K562 (cell line): ENCODE measurements around the gene PRR30. TPM values are rescaled to one million over a fixed set of nuclear protein-coding genes. Genes with fewer than 3 reads are reported as not detected.

Experiments
- ARID2 ChIP-seq: fragments of 450-650 bp; IDR thresholded peaks from 2 replicates; pipeline ENCODE4 v1.6.1; 2017; ENCODE audit warnings: antibody characterized with exemption, mild to moderate bottlenecking
- CTCF ChIP-seq, 3 experiments: IDR thresholded peaks in 2 of 3; conservative IDR thresholded peaks in 1 of 3; 2 replicates each; pipeline ENCODE4 v1.5.1; 2011 to 2012; ENCODE audit warnings: low read length in 3 of 3, mild to moderate bottlenecking in 3 of 3, control low read depth in 2 of 3, improper control_type of control experiment in 1 of 3, inconsistent platforms in 1 of 3, low read depth in 1 of 3, mixed read lengths in 1 of 3, moderate library complexity in 1 of 3; ENCODE audit not compliant: insufficient read depth in 2 of 3
- DNMT1 ChIP-seq: fragments of 450-650 bp; IDR thresholded peaks from 2 replicates; pipeline ENCODE4 v1.6.1; 2016; ENCODE audit warnings: antibody characterized with exemption, mild to moderate bottlenecking
- E2F3 ChIP-seq: fragments of 250-450 bp; sonication (Bioruptor Pico); IDR thresholded peaks from 2 replicates; pipeline ENCODE4 v1.4.0; 2020; ENCODE audit warnings: mild to moderate bottlenecking
- FOXM1 ChIP-seq, 2 experiments: fragments of 450-650 bp in 1 of 2; sonication (generic) in 1 of 2; formaldehyde crosslinking in 1 of 2; IDR thresholded peaks; 2 replicates each; pipeline versions ENCODE4 v1.6.1 to v1.9.0; 2017 to 2022; ENCODE audit warnings: low read depth in 2 of 2, mild to moderate bottlenecking in 2 of 2, missing genetic modification reagents in 1 of 2, moderate library complexity in 1 of 2
- HDAC2 ChIP-seq: fragments of 450-650 bp; IDR thresholded peaks from 2 replicates; pipeline ENCODE4 v1.6.1; 2016; ENCODE audit warnings: mild to moderate bottlenecking
- HNRNPLL ChIP-seq: fragments of 200-400 bp; formaldehyde crosslinking; IDR thresholded peaks from 2 replicates; pipeline ENCODE4 v1.6.1; 2017; ENCODE audit warnings: low read length, low read depth, mild to moderate bottlenecking; ENCODE audit not compliant: poor library complexity, severe bottlenecking
- MYC ChIP-seq, 2 experiments: fragments of 250-450 bp in 1 of 2; sonication (Bioruptor Pico) in 1 of 2; IDR thresholded peaks; 2 replicates each; pipeline versions ENCODE4 v1.5.1 to v1.6.1; 2012 to 2021; ENCODE audit warnings: low read depth in 2 of 2, borderline replicate concordance in 1 of 2, improper control_type of control experiment in 1 of 2, low read length in 1 of 2, mild to moderate bottlenecking in 1 of 2, moderate library complexity in 1 of 2
- MYNN ChIP-seq, 2 experiments: sonication (generic); formaldehyde crosslinking in 1 of 2; IDR thresholded peaks; 2 replicates each; pipeline versions ENCODE4 v1.5.0 to v1.6.1; 2016 to 2020; ENCODE audit warnings: antibody characterized with exemption in 1 of 2, missing genetic modification reagents in 1 of 2
- PRDM10 ChIP-seq: fragments of 450-650 bp; IDR thresholded peaks from 2 replicates; pipeline ENCODE4 v1.6.1; 2018; ENCODE audit not compliant: partially characterized antibody
- RBM17 ChIP-seq: fragments of 200-400 bp; formaldehyde crosslinking; IDR thresholded peaks from 2 replicates; pipeline ENCODE4 v1.6.1; 2017; ENCODE audit warnings: low read depth, mild to moderate bottlenecking, low read length, borderline replicate concordance
- RBM34 ChIP-seq: fragments of 200-400 bp; formaldehyde crosslinking; IDR thresholded peaks from 2 replicates; pipeline ENCODE4 v1.6.1; 2018; ENCODE audit warnings: low read length, borderline replicate concordance; ENCODE audit not compliant: insufficient read depth
- RFX7 ChIP-seq: fragments of 250-450 bp; sonication (Bioruptor Pico); IDR thresholded peaks from 2 replicates; pipeline ENCODE4 v1.5.1; 2021; ENCODE audit warnings: mild to moderate bottlenecking
- SNIP1 ChIP-seq: fragments of 450-650 bp; IDR thresholded peaks from 2 replicates; pipeline ENCODE4 v1.7.1; 2017; ENCODE audit warnings: low read depth, mild to moderate bottlenecking
- SNRNP70 ChIP-seq: fragments of 200-400 bp; formaldehyde crosslinking; optimal IDR thresholded peaks from 2 replicates; pipeline ENCODE3; 2017; ENCODE audit warnings: low read depth, low read length
- U2AF2 ChIP-seq: fragments of 200-400 bp; formaldehyde crosslinking; optimal IDR thresholded peaks from 2 replicates; pipeline ENCODE3; 2017; ENCODE audit warnings: low read depth, mild to moderate bottlenecking, low read length
- USF2 ChIP-seq: sonication (generic); formaldehyde crosslinking; IDR thresholded peaks from 2 replicates; pipeline ENCODE4 v1.5.0; 2020; ENCODE audit warnings: missing genetic modification reagents
- ZEB2 ChIP-seq: fragments of 450-650 bp; IDR thresholded peaks from 2 replicates; pipeline ENCODE4 v1.6.1; 2016
- ZNF165 ChIP-seq: fragments of 250-450 bp; sonication (Bioruptor Pico); IDR thresholded peaks from 2 replicates; pipeline ENCODE4 v1.4.0; 2020; ENCODE audit warnings: borderline replicate concordance
- ZNF174 ChIP-seq: fragments of 250-450 bp; sonication (Bioruptor Pico); IDR thresholded peaks from 2 replicates; pipeline ENCODE4 v1.4.0; 2020; ENCODE audit warnings: mild to moderate bottlenecking
- ZNF253 ChIP-seq: fragments of 250-450 bp; sonication (Bioruptor Pico); conservative IDR thresholded peaks from 2 replicates; pipeline ENCODE4 v1.6.1; 2021; ENCODE audit warnings: mild to moderate bottlenecking
- polyA plus RNA-seq, 8 experiments: library from polyadenylated mRNA; depleted of rRNA in 4 of 8; stranded (reverse) in 5 of 8; unstranded in 3 of 8; fragments of >200 nt; fragmentation: Nextera tagmentation in 2 of 8; fragmentation: Illumina TruSeq in 1 of 8; extraction: Ambion mirVana in 2 of 8; extraction: Trizol in 1 of 8; gene quantifications; 2 replicates each; pipeline versions ENCODE4 v1.2.1 to v1.2.3, GENCODE V29; 2011 to 2014; ENCODE audit warnings: inconsistent platforms in 1 of 8, missing spikeins in 1 of 8
- total RNA-seq, 7 experiments: library from RNA; depleted of rRNA in 6 of 7; stranded (reverse); fragments of >200 nt in 6 of 7; fragmentation: Illumina TruSeq in 2 of 7; extraction: Trizol in 2 of 7; gene quantifications; 2 replicates each; pipeline versions ENCODE4 v1.2.1 to v1.2.3, GENCODE V29; 2011 to 2021; ENCODE audit warnings: low replicate concordance in 1 of 7

The PRR30 gene
- total and polyA plus RNA-seq, 9 of the 15 experiments (the other 6 are each of a cell fraction or from before 2014, with no cell fraction given), result not detected

DNA sequence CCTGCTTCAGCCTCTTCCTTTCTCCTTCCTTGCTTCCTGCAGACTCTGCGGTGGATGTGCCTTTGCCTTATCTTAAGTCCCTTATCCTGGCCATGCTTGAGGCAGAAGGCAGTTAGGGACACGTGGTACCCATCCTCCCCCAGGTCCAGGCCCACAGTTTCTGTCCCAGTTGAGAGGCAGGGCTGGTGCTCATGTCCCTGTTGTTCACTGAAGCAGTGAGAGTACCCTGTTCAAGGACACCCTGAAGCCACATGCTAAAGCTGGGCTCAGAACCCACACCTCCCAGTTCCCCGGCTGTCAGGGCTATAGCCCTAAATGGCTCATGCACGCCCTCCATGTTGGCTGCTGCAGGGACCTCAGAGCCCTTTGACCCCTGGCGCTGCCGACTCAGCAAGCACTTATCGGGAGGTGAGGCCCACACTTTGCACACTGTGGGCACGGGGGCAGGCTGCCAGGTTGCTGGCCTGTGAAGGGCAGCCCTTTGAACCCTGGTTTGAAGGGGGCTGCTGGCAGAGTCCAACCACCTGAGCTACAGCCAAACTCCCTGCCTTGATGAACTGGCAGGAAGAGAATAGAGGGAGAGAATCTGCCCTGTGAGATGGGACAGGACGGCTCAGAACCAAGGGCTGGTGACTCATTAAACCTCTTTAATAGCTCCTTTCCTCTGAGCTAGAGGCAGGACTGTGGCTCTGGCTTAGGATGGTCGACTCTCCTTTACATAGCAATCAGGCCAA lies 46.3 kb downstream of the PRR30 start (continued):
- TF ChIP-seq RBM34, result no peak
- TF ChIP-seq CTCF (IDR thresholded peaks at IDR 0.05 in 2 of 3, conservative IDR thresholded peaks at IDR 0.05 in 1 of 3; ENCODE audit: insufficient read depth in 2 of 3, low read depth in 1 of 3, low read length in 3 of 3), result no peak
- TF ChIP-seq E2F3 (CRISPR knock-in tag), result peak; percentile 56
- TF ChIP-seq FOXM1 (IDR thresholded peaks at IDR 0.05; ENCODE audit: low read depth), result no peak
- TF ChIP-seq FOXM1 (CRISPR knock-in tag; IDR thresholded peaks at IDR 0.05; ENCODE audit: low read depth), result 0 out of 2 replicates have a peak, but pooled peaks have one; percentile 53
- no peak for TF ChIP-seq HNRNPLL
- no peak for TF ChIP-seq ZNF174
- TF ChIP-seq HDAC2, result peak; percentile 84
- TF ChIP-seq RBM17, result no peak
- 0 out of 2 replicates have a peak, but pooled peaks have one; percentile 38 for TF ChIP-seq ZEB2
- no peak for TF ChIP-seq PRDM10
- TF ChIP-seq MYC (IDR thresholded peaks at IDR 0.05; ENCODE audit: low read depth, low read length), result peak; percentile 97
- TF ChIP-seq MYC (CRISPR knock-in tag; IDR thresholded peaks at IDR 0.05; ENCODE audit: borderline replicate concordance, low read depth), result peak; percentile 84
- no peak for TF ChIP-seq RFX7
- TF ChIP-seq U2AF2, result no peak
- no peak for TF ChIP-seq SNRNP70
- TF ChIP-seq ARID2, result no peak
- TF ChIP-seq DNMT1, result no peak
- TF ChIP-seq ZNF165 (CRISPR knock-in tag), result peak; percentile 72; the same call in 1 of the 2 replicates
- no peak for TF ChIP-seq SNIP1
- TF ChIP-seq USF2 (CRISPR knock-in tag), result peak; percentile 88
- TF ChIP-seq ZNF253 (CRISPR knock-in tag), result no peak
- no peak for TF ChIP-seq MYNN (IDR thresholded peaks at IDR 0.05)
- no peak for TF ChIP-seq MYNN (CRISPR knock-in tag; IDR thresholded peaks at IDR 0.05)
